GM12873 (cell line): ENCODE measurements around the gene PREX1.

ENCODE experiments used
- CTCF ChIP-seq: IDR thresholded peaks from 2 replicates; pipeline ENCODE4 v1.5.1; 2012; ENCODE audit warnings: low read depth, mild to moderate bottlenecking, moderate library complexity, low read length, control low read depth; ENCODE audit not compliant: insufficient read depth; ENCODE audit errors: missing control alignments

PREX1 gene

GRCh38 chr20:48729538-48729937, 98.3 kb downstream of the PREX1 start:
- no peak for TF ChIP-seq CTCF

DNA sequence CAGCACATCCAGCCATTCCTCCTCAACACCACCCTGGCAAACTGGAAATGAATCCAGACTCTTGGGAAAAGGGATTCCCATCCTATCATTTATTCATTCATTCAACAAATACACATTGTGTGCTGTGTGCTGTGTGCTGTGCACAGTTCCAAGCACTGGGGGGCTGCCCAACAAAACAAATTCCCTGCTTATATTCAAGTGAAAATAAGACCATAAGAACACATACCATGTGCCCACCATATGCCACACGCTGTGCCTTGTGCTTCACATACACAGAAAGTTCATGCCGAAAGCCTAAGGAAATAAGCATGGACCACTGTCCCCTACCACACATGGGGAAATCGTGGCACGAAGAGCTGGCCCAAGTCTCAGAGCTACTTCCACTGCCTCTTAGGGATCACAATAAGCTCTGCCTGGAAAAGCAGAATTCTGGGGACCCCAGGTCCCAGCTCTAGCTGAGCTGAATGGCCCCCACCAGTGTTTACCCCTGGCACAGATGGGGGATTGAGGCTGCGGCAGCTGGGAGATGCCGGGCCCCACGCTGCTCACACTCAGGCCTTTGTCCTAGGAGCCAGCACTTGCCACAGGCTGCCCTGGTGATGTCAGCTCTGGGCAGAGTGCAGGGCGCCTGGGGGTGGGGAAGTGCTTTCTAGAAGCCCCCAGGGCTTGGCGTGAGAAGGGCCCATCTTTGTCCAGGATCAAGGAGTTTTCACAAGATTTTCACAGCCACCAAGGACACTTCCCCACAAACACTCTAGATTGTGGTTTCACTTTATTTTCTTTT, 99.6 kb downstream of the PREX1 start:
- TF ChIP-seq CTCF: no peak

DNA sequence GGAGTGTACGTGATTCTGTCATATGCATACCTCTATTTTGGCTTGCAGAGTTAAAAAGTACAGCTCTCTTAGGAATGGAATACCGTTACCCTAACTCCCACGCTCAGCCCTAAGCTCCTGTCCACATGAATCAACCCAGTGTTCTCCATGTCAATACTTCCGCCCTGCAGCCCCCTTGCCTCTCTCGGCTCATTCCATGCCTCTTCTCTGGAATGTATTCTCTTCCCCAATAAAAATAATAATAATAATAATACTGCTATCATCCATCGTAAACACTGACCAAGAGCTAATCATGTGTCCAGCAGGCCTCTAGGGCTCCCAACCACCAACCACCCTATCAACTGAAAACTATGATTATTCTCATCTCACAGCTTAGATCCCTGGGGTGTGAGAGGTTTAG, 100.6 kb downstream of the PREX1 start:
- TF ChIP-seq CTCF: no peak

DNA sequence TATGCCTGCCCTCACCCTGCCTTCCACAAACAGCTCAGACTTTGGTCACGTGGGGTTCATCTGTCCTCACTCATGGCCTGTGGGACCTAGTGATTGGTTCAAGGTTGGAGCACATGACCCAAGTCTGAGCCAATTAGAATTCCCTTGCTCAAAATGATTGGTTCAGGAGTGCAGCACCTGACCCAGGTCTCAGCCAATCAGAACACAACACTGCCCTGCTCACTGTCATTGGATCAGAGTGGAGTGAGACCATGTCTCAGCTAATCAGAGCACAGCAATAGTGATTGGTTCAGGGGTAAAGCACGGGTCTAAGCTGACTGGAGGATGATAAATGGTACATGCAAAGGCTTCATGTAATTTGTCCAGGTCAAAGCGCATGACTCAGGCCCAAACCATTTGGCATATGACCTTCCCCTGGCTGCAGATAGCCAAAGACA, 102.2 kb downstream of the PREX1 start:
- TF ChIP-seq CTCF: no peak

- TF ChIP-seq CTCF: no peak
Observed at GRCh38 chr20:48724891-48725554, 102.8 kb downstream of the PREX1 start.

DNA sequence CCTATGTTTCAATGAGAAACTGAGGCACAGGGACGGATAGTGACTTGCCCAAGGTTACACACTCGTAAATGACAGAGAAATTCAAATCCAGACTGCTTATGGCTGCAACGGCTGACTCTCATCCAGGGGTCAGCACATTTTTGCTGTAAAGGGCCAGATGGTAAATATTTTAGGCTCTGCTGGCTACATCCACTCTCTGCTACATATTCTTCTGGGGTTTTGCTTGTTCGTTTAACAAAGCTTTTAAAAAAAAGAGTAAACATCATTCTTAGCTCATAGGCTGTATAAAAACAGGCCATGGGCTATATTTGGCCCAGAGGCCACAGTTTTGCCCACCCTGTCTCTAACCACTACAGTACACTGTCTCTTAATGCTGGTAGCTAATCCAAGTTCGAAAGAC, 103.4 kb downstream of the PREX1 start:
- no peak for TF ChIP-seq CTCF
